ENCODE results near the gene ENG.

The ENG gene

GRCh38 chr9:127815512-127816361, 38.7 kb downstream of the ENG start:
- H4K20me1 ChIP-seq (ENCODE audit: low read depth, low read length) = no peaks in the 10 kb centered on the region
- H2AFZ ChIP-seq (ENCODE audit: low read depth, low read length, severe bottlenecking) = no peak overlapping the region
- no peak overlapping the region for H3K9ac ChIP-seq (ENCODE audit: low read length)
- H3K36me3 ChIP-seq (ENCODE audit: low read length) = no peaks in the 10 kb centered on the region
- H3K4me2 ChIP-seq (ENCODE audit: low read depth, low read length, poor library complexity, severe bottlenecking) = no peak overlapping the region
- H3K79me2 ChIP-seq (ENCODE audit: insufficient read depth, low read length) = no peaks in the 10 kb centered on the region
- H3K4me3 ChIP-seq (ENCODE audit: insufficient read depth, low read length, poor library complexity, severe bottlenecking) = no peak overlapping the region
- no peak overlapping the region for H3K27ac ChIP-seq (ENCODE audit: low read depth, low read length)
- H3K9me2 ChIP-seq (replicated peaks; ENCODE audit: insufficient read depth, low read length) = no peaks in the 10 kb centered on the region
- no peaks in the 10 kb centered on the region for H3K27me3 ChIP-seq (ENCODE audit: low read length)
- no peaks in the 10 kb centered on the region for H3K9me3 ChIP-seq (ENCODE audit: insufficient read depth, low read length)
- H3F3A ChIP-seq (ENCODE audit: insufficient read depth) = no peaks in the 10 kb centered on the region
- TF ChIP-seq CTCF (IDR thresholded peaks at IDR 0.05; ENCODE audit: insufficient read depth, low read length, poor library complexity, severe bottlenecking) (no peak), EZH2phosphoT487 (conservative IDR thresholded peaks at IDR 0.05; ENCODE audit: low read length) (no peak)

- TF ChIP-seq CTCF (IDR thresholded peaks at IDR 0.05; ENCODE audit: insufficient read depth, low read length, poor library complexity, severe bottlenecking) (no peak), EZH2phosphoT487 (conservative IDR thresholded peaks at IDR 0.05; ENCODE audit: low read length) (no peak)
- no peaks in the 10 kb centered on the region for H4K20me1 ChIP-seq (ENCODE audit: low read depth, low read length)
- H3K27ac ChIP-seq (ENCODE audit: low read depth, low read length) = no peak overlapping the region
- H3F3A ChIP-seq (ENCODE audit: insufficient read depth) = no peaks in the 10 kb centered on the region
- no peak overlapping the region for H2AFZ ChIP-seq (ENCODE audit: low read depth, low read length, severe bottlenecking)
- no peak overlapping the region for H3K4me2 ChIP-seq (ENCODE audit: low read depth, low read length, poor library complexity, severe bottlenecking)
- no peaks in the 10 kb centered on the region for H3K27me3 ChIP-seq (ENCODE audit: low read length)
- no peak overlapping the region for H3K4me3 ChIP-seq (ENCODE audit: insufficient read depth, low read length, poor library complexity, severe bottlenecking)
- H3K36me3 ChIP-seq (ENCODE audit: low read length) = no peaks in the 10 kb centered on the region
- H3K9ac ChIP-seq (ENCODE audit: low read length) = no peak overlapping the region
- H3K79me2 ChIP-seq (ENCODE audit: insufficient read depth, low read length) = no peaks in the 10 kb centered on the region
- no peaks in the 10 kb centered on the region for H3K9me2 ChIP-seq (replicated peaks; ENCODE audit: insufficient read depth, low read length)
- no peaks in the 10 kb centered on the region for H3K9me3 ChIP-seq (ENCODE audit: insufficient read depth, low read length)
Observed at GRCh38 chr9:127814619-127815511, 39.6 kb downstream of the ENG start.

- Histone ChIP-seq H3K36me3 (ENCODE audit: low read length) (no peaks in the 10 kb centered on the region), H3K9me3 (ENCODE audit: insufficient read depth, low read length) (no peaks in the 10 kb centered on the region), H3K9me2 (replicated peaks; ENCODE audit: insufficient read depth, low read length) (no peaks in the 10 kb centered on the region), H4K20me1 (ENCODE audit: low read depth, low read length) (no peaks in the 10 kb centered on the region), H3K27ac (ENCODE audit: low read depth, low read length) (no peak overlapping the region), H3K4me3 (ENCODE audit: insufficient read depth, low read length, poor library complexity, severe bottlenecking) (no peak overlapping the region), H3K27me3 (ENCODE audit: low read length) (no peaks in the 10 kb centered on the region), H3K79me2 (ENCODE audit: insufficient read depth, low read length) (no peaks in the 10 kb centered on the region), H3K9ac (ENCODE audit: low read length) (no peak overlapping the region), H3F3A (ENCODE audit: insufficient read depth) (no peaks in the 10 kb centered on the region), H2AFZ (ENCODE audit: low read depth, low read length, severe bottlenecking) (no peak overlapping the region), H3K4me2 (ENCODE audit: low read depth, low read length, poor library complexity, severe bottlenecking) (no peak overlapping the region)
- no peak for TF ChIP-seq EZH2phosphoT487 (conservative IDR thresholded peaks at IDR 0.05; ENCODE audit: low read length)
- TF ChIP-seq CTCF (IDR thresholded peaks at IDR 0.05; ENCODE audit: insufficient read depth, low read length, poor library complexity, severe bottlenecking) = no peak
Observed at GRCh38 chr9:127813686-127814226, 40.7 kb downstream of the ENG start.

Measured in SU-DHL-6 (cell line).